ENCODE data around the gene TNIK.

GRCh38 chr3:171289291-171289690 lies 170.9 kb downstream of the TNIK start:
- TF ChIP-seq CTCF (IDR thresholded peaks at IDR 0.05) (no peak), POLR2AphosphoS5 (IDR thresholded peaks at IDR 0.05) (no peak)

Measured in prostate gland (tissue), 2 donors.